Gastroesophageal sphincter (tissue), 3 donors: ENCODE measurements around the gene SENP7.

ENCODE experiments used
- POLR2A ChIP-seq, 2 donors: fragments of 450-650 bp; IDR thresholded peaks; one replicate each; pipeline ENCODE4 v1.6.1; 2017; ENCODE audit warnings: antibody characterized with exemption in 2 of 2, mild to moderate bottlenecking in 2 of 2, moderate library complexity in 1 of 2
- POLR2AphosphoS5 ChIP-seq: sonication (generic); formaldehyde crosslinking; IDR thresholded peaks from one replicate; pipeline ENCODE4 v1.6.1; 2017; ENCODE audit warnings: antibody characterized with exemption
- TF ChIP-seq, protein P1 (sequence below), 4 experiments: fragments of 200-600 bp in 2 of 4; fragments of 450-650 bp in 2 of 4; sonication (generic) in 1 of 4; IDR thresholded peaks; one replicate each; pipeline ENCODE4 v1.5.1; 2017 to 2019; ENCODE audit warnings: antibody characterized with exemption in 4 of 4, mild to moderate bottlenecking in 2 of 4, moderate library complexity in 2 of 4

DNA sequence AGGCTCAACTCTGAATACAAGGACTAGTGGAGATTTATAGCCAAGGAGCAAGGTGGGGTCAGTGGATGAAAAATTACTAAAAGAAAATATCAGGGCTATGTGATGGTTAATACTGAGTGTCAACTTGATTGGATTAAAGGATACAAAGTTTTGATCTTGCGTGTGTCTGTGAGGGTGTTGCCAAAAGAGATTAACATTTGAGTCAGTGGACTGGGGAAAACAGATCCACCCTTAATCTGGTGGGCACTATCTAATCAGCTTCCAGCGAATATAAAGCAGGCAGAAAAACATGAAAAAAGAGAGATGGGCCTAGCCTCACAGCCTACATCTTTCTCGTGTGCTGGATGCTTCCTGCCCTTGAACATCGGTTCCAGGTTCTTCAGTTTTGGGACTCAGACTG, 14.4 kb upstream of the SENP7 start:
- TF ChIP-seq, protein P1, sequence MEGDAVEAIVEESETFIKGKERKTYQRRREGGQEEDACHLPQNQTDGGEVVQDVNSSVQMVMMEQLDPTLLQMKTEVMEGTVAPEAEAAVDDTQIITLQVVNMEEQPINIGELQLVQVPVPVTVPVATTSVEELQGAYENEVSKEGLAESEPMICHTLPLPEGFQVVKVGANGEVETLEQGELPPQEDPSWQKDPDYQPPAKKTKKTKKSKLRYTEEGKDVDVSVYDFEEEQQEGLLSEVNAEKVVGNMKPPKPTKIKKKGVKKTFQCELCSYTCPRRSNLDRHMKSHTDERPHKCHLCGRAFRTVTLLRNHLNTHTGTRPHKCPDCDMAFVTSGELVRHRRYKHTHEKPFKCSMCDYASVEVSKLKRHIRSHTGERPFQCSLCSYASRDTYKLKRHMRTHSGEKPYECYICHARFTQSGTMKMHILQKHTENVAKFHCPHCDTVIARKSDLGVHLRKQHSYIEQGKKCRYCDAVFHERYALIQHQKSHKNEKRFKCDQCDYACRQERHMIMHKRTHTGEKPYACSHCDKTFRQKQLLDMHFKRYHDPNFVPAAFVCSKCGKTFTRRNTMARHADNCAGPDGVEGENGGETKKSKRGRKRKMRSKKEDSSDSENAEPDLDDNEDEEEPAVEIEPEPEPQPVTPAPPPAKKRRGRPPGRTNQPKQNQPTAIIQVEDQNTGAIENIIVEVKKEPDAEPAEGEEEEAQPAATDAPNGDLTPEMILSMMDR (IDR thresholded peaks at IDR 0.05): no peak
- TF ChIP-seq POLR2A (IDR thresholded peaks at IDR 0.05): no peak
- TF ChIP-seq POLR2AphosphoS5: no peak
